Measurements from ENCODE around the gene TTC23.

Gene TTC23

DNA sequence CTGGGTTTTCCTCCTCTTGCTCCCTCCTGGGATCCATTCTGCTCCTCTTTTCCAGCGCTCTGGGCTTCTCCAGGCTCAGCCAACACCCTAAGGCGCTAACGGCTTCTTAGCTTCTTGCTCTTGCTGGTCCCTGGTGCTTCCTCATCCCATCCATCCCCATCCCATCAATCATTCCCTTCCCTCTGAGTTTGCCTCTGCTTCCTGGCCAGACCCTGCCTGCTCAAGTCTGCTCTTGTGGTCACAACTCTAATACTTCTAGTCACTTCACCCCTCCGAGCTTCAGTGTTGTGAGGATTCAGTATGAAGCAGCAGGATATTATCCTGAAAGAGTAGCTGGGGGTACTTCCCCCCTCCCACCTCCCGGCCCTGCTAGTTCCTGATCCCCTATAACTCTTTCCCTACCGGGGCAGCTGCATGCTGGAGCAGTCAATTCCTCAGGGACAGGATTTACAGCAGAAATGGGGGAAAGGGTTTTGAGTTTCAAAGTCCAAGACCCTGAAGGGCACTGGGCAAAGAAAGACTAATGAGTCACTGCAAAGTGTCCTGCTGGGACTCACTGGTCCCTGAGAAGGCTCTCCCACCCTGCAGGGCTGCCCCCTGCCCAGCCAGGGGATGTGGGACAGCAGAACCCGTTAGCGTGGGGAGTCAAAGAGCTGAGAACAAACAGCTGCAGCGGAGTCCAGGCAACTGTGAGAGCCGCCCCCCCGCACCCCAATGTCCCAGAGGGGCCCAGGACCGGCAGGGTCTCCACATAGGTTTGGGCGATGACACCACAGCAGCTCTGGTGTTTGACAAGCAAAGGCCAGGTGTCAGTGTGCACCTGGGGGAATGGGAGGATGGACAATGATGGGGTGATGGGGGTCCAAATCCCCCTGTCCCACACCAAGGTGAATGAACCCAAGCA, 146.8 kb downstream of the TTC23 start:
- DNase-seq (ENCODE audit: low spot score), result peak; percentile 47

- peak; percentile 29 for DNase-seq (ENCODE audit: low spot score)
Observed at GRCh38 chr15:99101501-99101900, 147.9 kb downstream of the TTC23 start.

DNA sequence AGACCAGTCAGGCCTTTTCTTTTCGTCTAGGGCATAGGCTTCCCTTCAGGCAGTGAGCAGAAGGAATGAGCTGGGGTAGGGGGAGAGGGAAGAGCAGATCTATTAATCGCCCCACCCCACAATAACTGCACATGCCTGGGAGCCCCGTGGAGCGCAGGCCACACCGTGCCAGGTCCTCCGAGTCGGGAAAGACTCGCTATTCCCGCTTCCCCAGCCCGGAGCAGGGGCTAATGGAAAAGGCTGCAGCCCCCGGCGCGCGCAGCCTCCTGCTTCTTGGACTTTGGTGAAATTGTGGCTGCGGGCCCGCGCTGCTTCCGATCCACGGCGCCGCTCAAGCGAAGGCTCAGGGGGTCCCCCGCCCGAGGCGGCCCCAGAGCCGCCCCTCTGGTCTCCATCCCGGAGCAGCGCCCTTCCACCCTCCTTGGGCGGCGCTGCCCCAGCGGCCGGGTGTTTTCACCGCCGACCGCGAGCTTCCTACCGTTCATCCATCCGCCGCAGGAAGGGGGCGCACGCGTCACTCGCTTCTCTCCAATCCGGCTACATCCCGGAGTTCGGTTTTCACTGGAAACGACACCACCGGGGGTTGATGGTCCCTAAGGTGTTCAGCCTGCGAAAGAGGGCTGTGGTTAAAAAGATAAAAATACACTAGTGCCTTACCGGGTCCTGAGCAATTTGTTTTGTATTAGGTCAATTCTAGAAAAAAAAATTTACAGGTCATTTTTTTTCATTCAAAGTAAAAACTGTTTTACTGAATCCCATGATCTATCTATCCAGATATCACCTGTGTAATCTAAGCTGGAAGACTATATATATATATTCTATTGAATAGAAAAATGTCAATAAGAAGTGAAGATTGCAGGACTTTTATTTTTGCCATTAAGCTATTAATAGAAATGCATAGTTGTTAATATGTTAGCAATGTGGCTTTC, 148.9 kb downstream of the TTC23 start:
- DNase-seq (ENCODE audit: low spot score), result peak; percentile 88

- DNase-seq (ENCODE audit: low spot score), result no peak
Observed at GRCh38 chr15:99099661-99100060, 149.7 kb downstream of the TTC23 start.

- no peak for DNase-seq (ENCODE audit: low spot score)
Observed at GRCh38 chr15:99098991-99099390, 150.4 kb downstream of the TTC23 start.

DNA sequence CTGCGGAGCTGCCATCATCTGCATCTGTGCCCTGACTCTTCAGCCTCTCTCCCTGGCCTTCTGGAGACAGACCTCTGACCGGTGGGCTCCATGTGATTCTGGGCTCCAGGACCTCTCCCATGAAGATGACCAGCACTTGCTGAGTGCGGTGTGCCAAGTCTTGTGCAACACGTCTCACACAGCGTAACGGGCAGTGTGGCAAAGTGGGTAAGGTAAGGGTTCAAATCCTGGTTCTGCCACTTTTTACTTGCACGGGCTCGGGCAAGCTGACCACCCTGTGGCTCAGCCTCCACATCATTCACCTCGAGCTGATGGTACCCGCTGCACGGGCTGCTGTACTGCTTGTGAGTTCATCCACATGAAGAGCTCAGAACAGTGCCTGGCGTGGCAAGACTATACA, 151.0 kb downstream of the TTC23 start:
- DNase-seq (ENCODE audit: low spot score), result no peak

DNA sequence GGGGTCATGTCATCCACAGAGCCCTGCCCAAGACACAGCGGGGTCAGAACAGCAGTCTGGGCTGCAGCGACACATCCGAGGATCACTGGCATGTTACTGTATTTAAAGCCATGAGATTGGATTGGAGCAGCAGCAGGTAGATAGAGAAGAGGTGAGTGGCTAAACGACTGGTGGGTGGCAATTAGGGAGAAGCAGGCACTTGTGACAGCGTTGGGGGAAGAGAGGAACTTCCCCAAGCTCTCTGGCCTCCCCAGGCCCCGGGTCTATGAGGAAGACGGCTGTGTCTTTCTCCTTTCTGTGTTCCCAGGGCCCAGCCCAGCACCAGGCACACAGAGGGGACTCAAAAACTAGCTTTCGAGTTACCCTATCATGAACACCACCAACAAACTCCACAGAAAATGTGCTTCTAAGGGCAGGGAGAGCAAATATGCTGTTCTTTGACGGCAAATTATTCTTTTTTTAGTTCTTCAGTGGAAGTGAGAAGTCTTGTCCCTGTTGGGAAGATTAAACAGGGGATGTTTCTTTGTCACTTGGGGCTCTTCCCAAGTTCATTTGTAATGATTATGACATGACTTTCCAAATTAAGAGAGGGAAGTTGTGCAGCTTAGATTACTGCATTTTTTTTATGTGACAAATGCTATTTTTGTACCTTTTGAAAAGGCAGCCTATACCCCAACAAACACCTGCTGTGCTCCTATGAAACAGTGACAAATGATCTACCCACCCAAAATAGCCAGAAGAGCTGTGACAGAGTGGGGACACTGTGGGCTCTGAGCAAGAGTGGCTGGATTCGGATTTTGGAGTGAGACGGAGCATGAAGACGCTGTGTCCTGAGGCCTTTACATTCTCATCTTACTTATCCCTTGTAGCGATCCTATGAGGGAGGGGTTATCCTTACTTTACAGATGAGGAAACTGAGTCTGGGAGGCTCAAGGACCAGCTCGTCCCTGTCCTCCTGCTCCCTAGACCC, 151.7 kb downstream of the TTC23 start:
- peak; percentile 31 for DNase-seq (ENCODE audit: low spot score)

- DNase-seq (ENCODE audit: low spot score), result no peak
Observed at GRCh38 chr15:99096894-99097426, 152.4 kb downstream of the TTC23 start.

GRCh38 chr15:99096173-99096893, 153.0 kb downstream of the TTC23 start:
- peak; percentile 22 for DNase-seq (ENCODE audit: low spot score)

GRCh38 chr15:99095626-99096025, 153.8 kb downstream of the TTC23 start:
- DNase-seq (ENCODE audit: low spot score), result peak; percentile 40

GRCh38 chr15:99092554-99093172, 156.7 kb downstream of the TTC23 start:
- no peak for DNase-seq (ENCODE audit: low spot score)

DNA sequence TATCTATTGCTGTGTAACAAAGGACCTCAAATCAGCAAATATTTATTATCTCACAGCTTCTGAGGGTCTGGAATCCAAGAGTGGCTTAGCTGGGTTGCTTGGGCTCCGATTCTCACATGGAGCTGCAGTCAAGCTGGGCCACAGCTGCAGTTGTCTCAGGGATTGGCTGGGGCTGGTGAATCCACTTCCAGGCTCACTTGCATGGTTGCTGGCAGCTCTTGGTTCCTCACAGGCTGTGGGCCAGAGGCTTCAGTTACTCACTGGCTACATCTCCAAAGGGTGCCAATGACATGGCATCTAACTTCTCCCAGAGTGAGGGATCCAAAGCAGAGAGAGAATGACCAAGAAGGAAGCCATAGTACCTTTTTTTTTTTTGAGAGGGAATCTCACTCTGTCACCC, 158.4 kb downstream of the TTC23 start:
- DNase-seq (ENCODE audit: low spot score), result no peak

- DNase-seq (ENCODE audit: low spot score), result no peak
Observed at GRCh38 chr15:99090011-99090699, 159.2 kb downstream of the TTC23 start.

- DNase-seq (ENCODE audit: low spot score), result no peak
Observed at GRCh38 chr15:99087405-99087943, 161.9 kb downstream of the TTC23 start.

DNA sequence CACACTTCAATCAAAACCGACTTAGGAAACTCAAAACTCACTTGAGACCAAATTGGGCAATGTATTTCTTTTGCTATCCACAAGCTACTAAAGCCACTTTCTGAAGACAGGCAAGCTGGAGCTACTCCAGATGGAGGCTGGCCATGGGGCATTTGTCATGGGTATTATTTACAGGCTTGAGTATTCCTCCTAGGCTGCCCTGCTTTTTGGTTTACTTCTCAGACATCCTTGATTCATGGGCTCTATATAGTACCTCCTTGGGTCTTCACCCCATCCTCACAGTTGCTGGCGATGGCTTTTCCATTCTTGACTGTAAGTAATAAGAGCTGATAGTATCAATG, 163.1 kb downstream of the TTC23 start:
- DNase-seq (ENCODE audit: low spot score), result peak; percentile 27

Measured in ecto neural progenitor cell (in vitro differentiated cells).